IMR-90 (cell line): ENCODE measurements around the gene FAM120A. TPM values are rescaled to one million over a fixed set of nuclear protein-coding genes. Genes with fewer than 3 reads are reported as not detected.

ENCODE experiments used
- ATAC-seq: fragments of 200-7000 bp; cut with Tn5 transposase; 2 replicates; pipeline ENCODE4 v1.9.1; 2020; ENCODE audit warnings: low read depth, mild to moderate bottlenecking, moderate library complexity
- BruUV-seq: library from RNA; stranded (reverse); fragments of 400-500 nt; replicated peaks from 2 replicates; lab custom pipeline; 2021; lab: Mats Ljungman, UMichigan
- CTCF ChIA-PET: fragments of 300-600 bp; formaldehyde crosslinking; extraction: SDS; loops from one replicate; lab custom pipeline; 2021; ENCODE audit warnings: antibody characterized with exemption; lab: Yijun Ruan, JAX
- POLR2A ChIA-PET: fragments of 300-600 bp; sonication (Branson Sonifier 250); formaldehyde crosslinking; loops from one replicate; lab custom pipeline; 2022; ENCODE audit warnings: antibody characterized with exemption; ENCODE audit not compliant: unreplicated experiment; lab: Charles Lee
- DNase-seq: peaks from one replicate; pipeline ENCODE4 v3.0.0; 2013
- H2AFZ ChIP-seq: replicated peaks from 2 replicates; pipeline ENCODE3; 2013; ENCODE audit warnings: low read length, mild to moderate bottlenecking; ENCODE audit not compliant: poor library complexity
- H2AK5ac ChIP-seq: 2 replicates; pipeline ENCODE4 v1.6.1; 2013; ENCODE audit warnings: low read depth, low read length, inconsistent platforms
- H2AK9ac ChIP-seq: replicated peaks from 2 replicates; pipeline ENCODE3; 2013; ENCODE audit warnings: mild to moderate bottlenecking, low read depth, low read length, moderate library complexity; ENCODE audit not compliant: poor library complexity
- H2BK120ac ChIP-seq: 2 replicates; pipeline ENCODE4 v1.6.1; 2013; ENCODE audit warnings: low read depth, low read length, inconsistent platforms
- H2BK15ac ChIP-seq: 3 replicates; pipeline ENCODE4 v1.6.1; 2013; ENCODE audit warnings: low read depth, low read length, inconsistent platforms
- H2BK20ac ChIP-seq: 2 replicates; pipeline ENCODE4 v1.6.1; 2013; ENCODE audit warnings: low read depth, mild to moderate bottlenecking, inconsistent platforms, low read length, moderate library complexity
- H2BK5ac ChIP-seq: 2 replicates; pipeline ENCODE4 v1.6.1; 2013; ENCODE audit warnings: mild to moderate bottlenecking, low read depth, low read length, inconsistent platforms; ENCODE audit not compliant: poor library complexity, severe bottlenecking
- H3K14ac ChIP-seq: replicated peaks from 2 replicates; pipeline ENCODE4 v1.6.1; 2013; ENCODE audit warnings: low read depth, low read length, inconsistent platforms
- H3K18ac ChIP-seq: 2 replicates; pipeline ENCODE4 v1.6.1; 2013; ENCODE audit warnings: low read depth, low read length, control low read depth
- H3K23ac ChIP-seq: 2 replicates; pipeline ENCODE4 v1.6.1; 2013; ENCODE audit warnings: low read depth, low read length, inconsistent platforms
- H3K27ac ChIP-seq: 2 replicates; pipeline ENCODE4 v1.5.1; 2013; ENCODE audit warnings: mild to moderate bottlenecking, control low read depth, low read length; ENCODE audit not compliant: insufficient read depth
- H3K27me3 ChIP-seq: 2 replicates; pipeline ENCODE4 v1.6.1; 2013; ENCODE audit warnings: low read length; ENCODE audit not compliant: control insufficient read depth, insufficient read depth
- H3K36me3 ChIP-seq: 2 replicates; pipeline ENCODE4 v1.6.1; 2013; ENCODE audit warnings: low read length, mixed read lengths; ENCODE audit not compliant: control insufficient read depth, insufficient read depth
- H3K4ac ChIP-seq: 2 replicates; pipeline ENCODE4 v1.6.1; 2013; ENCODE audit warnings: low read depth, low read length, inconsistent platforms
- H3K4me1 ChIP-seq: 2 replicates; pipeline ENCODE4 v1.6.1; 2013; ENCODE audit warnings: low read length, mixed read lengths; ENCODE audit not compliant: control insufficient read depth, insufficient read depth
- H3K4me2 ChIP-seq: 2 replicates; pipeline ENCODE4 v1.6.1; 2013; ENCODE audit warnings: low read depth, mild to moderate bottlenecking, control low read depth, low read length, moderate library complexity
- H3K4me3 ChIP-seq: 2 replicates; pipeline ENCODE4 v1.5.1; 2013; ENCODE audit warnings: low read depth, mild to moderate bottlenecking, control low read depth, low read length, moderate library complexity; ENCODE audit not compliant: insufficient read depth
- H3K56ac ChIP-seq: 2 replicates; pipeline ENCODE4 v1.6.1; 2013; ENCODE audit warnings: low read length, inconsistent platforms; ENCODE audit not compliant: insufficient read depth; ENCODE audit errors: extremely low read depth
- H3K79me1 ChIP-seq, 2 experiments: 2 replicates each; pipeline ENCODE4 v1.6.1; 2013; ENCODE audit warnings: low read length in 2 of 2, inconsistent platforms in 1 of 2, low read depth in 1 of 2
- H3K9ac ChIP-seq: 2 replicates; pipeline ENCODE4 v1.6.1; 2013; ENCODE audit warnings: low read depth, low read length, control low read depth
- H3K9me1 ChIP-seq: 2 replicates; pipeline ENCODE4 v1.6.1; 2013; ENCODE audit warnings: low read length, inconsistent platforms; ENCODE audit not compliant: insufficient read depth
- H3K9me3 ChIP-seq: 2 replicates; pipeline ENCODE4 v1.6.1; 2013; ENCODE audit warnings: low read length; ENCODE audit not compliant: control insufficient read depth, insufficient read depth
- H4K20me1 ChIP-seq: 2 replicates; pipeline ENCODE4 v1.6.1; 2013; ENCODE audit warnings: low read length, inconsistent platforms; ENCODE audit not compliant: insufficient read depth
- H4K5ac ChIP-seq: 2 replicates; pipeline ENCODE4 v1.6.1; 2013; ENCODE audit warnings: mild to moderate bottlenecking, low read depth, low read length, control low read depth
- H4K8ac ChIP-seq, 2 experiments: 2 replicates each; pipeline ENCODE4 v1.6.1; 2013; ENCODE audit warnings: low read depth in 2 of 2, low read length in 2 of 2, control low read depth in 1 of 2, inconsistent platforms in 1 of 2
- H4K91ac ChIP-seq: 2 replicates; pipeline ENCODE4 v1.6.1; 2013; ENCODE audit warnings: low read depth, low read length, inconsistent platforms; ENCODE audit not compliant: insufficient read depth
- POLR2A ChIP-seq: IDR thresholded peaks from 2 replicates; pipeline ENCODE4 v1.6.1; 2012; ENCODE audit warnings: mild to moderate bottlenecking, low read depth, low read length
- RFX5 ChIP-seq: IDR thresholded peaks from 2 replicates; pipeline ENCODE4 v1.8.0; 2012; ENCODE audit warnings: low read depth, mild to moderate bottlenecking, low read length, moderate library complexity
- WGBS, 2 experiments: methylation state at CpG; one replicate each; pipeline versions ENCODE4 v1.1.5 to v1.1.7; 2013; ENCODE audit warnings: missing lambda C conversion rate in 2 of 2; ENCODE audit not compliant: insufficient read length in 1 of 2; ENCODE audit errors: extremely low coverage in 2 of 2; 5-methylcytosine and 5-hydroxymethylcytosine counted together
- dilution Hi-C: fragments of 300-500 bp; cut with HindIII; formaldehyde crosslinking; loops from one replicate; pipeline ENCODE4 v1.14.3; 2018; ENCODE audit warnings: low sequenced_read_pairs; ENCODE audit not compliant: unreplicated experiment
- in situ Hi-C: fragments of 300-500 bp; cut with MboI; formaldehyde crosslinking; loops from 3 replicates; pipeline ENCODE4 v1.14.3; 2019; ENCODE audit warnings: low sequenced_read_pairs, inconsistent platforms, mixed read lengths
- intact Hi-C: fragments of 100-400 bp; cut with micrococcal nuclease; formaldehyde crosslinking; loops from 2 replicates; pipeline ENCODE4 v1.10.0; 2022
- polyA plus RNA-seq, 3 experiments: library from polyadenylated mRNA; depleted of rRNA; stranded (reverse); fragments of >200 nt; gene quantifications; 2 replicates each; pipeline ENCODE4 v1.2.3, GENCODE V29; 2012; ENCODE audit warnings: low replicate concordance in 1 of 3
- total RNA-seq: library from RNA; depleted of rRNA; stranded (reverse); fragments of >200 nt; gene quantifications from 2 replicates; pipeline ENCODE4 v1.2.3, GENCODE V29; 2012

FAM120A gene
- total and polyA plus RNA-seq, 2 of the 4 experiments (the other 2 are of a cell fraction), result 61.6 to 75.1 TPM

DNA sequence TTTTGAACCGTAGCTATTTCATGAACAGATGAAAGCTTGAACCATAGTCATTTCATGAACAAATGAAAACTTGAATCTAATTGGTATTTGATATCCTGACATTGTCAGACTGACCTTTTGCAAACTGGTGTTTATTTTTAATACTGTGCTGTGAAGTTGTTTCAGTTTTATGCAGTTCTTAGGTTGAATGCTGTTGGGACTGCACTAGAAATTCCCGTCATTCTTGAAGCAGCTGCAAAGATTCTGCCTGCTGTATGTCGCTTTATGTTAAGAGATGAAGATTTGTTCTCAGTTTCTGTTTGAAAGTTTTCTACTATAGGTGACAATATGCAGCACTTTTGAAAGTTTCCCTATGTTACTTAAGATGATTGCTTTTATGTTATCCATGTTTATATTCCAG, 24.4 kb downstream of the FAM120A start:
- no peak overlapping the region for H2AK9ac ChIP-seq
- no peaks in the 10 kb centered on the region for H3K27me3 ChIP-seq
- no peak overlapping the region for H2BK120ac ChIP-seq
- intact Hi-C loops (no loop called here), in situ Hi-C loops (no loop called here), dilution Hi-C loops (no loop called here)
- no peak overlapping the region for H2BK15ac ChIP-seq
- TF ChIP-seq POLR2A (no peak), RFX5 (no peak)
- H3K9me3 ChIP-seq, result no peaks in the 10 kb centered on the region
- H4K8ac ChIP-seq, result no peak overlapping the region
- BruUV-seq, result no TSS peak
- ATAC-seq (peak; percentile 72), DNase-seq (peak; percentile 40)
- peaks cover 15 to 52% of the 10 kb centered on the region in 2 experiments for H3K79me1 ChIP-seq
- peaks cover 12% of the 10 kb centered on the region for H3K36me3 ChIP-seq
- H3K23ac ChIP-seq, result no peak overlapping the region
- H4K91ac ChIP-seq, result no peak overlapping the region
- H3K4me3 ChIP-seq, result no peak overlapping the region
- no peak overlapping the region for H2BK20ac ChIP-seq
- peaks cover 5% of the 10 kb centered on the region; the same call in 1 of the 2 replicates for H3K9me1 ChIP-seq
- no peak overlapping the region for H3K56ac ChIP-seq
- ChIA-PET POLR2A (no interaction called here), CTCF (no interaction called here)
- no peak overlapping the region for H3K27ac ChIP-seq
- no peak overlapping the region for H3K18ac ChIP-seq
- no peak overlapping the region for H2AK5ac ChIP-seq
- no peak overlapping the region for H3K14ac ChIP-seq
- peaks cover 6% of the 10 kb centered on the region for H3K4me1 ChIP-seq
- WGBS, 2 experiments, result 33% methylated on average over 1 of the region's 3 CpGs; no CpG with 5 or more reads in 1 of the 2 experiments
- no peak overlapping the region for H2AFZ ChIP-seq
- no peak overlapping the region for H4K5ac ChIP-seq
- no peak overlapping the region; the same call in 1 of the 2 replicates for H3K9ac ChIP-seq
- no peak overlapping the region for H2BK5ac ChIP-seq
- H3K4me2 ChIP-seq, result peak overlapping the region; percentile 46
- peaks cover 26% of the 10 kb centered on the region; the same call in 1 of the 2 replicates for H4K20me1 ChIP-seq
- H3K4ac ChIP-seq, result no peak overlapping the region
